ENCODE data around the gene CKAP4.

The CKAP4 gene

DNA sequence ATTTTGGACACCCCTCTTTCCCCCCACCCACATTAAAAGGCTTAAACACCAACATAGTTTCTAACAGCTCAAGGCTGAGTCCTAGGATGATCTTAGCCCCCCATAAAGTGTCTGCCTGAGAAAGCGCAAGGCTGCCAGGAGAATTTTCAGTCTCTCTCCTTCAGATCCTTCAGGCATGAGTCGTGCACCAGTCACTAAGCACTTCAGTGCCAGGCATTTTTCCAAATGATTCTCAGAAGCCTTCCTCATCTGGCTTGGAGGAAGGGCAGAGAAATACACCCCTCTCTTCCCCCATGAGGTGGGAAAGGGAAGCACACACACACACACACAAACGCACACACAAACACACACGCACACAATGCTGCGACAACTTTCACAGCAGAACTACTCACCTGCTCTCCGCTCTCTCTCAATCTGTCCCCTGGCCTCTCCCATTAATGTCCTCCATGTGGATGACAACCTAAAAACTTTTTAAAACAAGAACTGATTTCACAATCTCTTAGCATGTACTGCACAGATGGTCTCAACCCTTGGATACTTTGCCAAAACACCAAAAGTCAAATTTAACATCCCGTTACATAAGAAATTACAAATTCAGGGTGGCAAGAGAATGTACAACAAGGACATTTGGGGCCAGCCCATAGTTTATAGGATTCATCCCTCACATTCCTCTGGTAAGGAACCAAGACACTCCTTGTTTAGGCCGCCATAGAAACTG is 49.8 kb downstream of the CKAP4 start:
- no peak for TF ChIP-seq EZH2 (IDR thresholded peaks at IDR 0.05; ENCODE audit: borderline replicate concordance, low read length)
- TF ChIP-seq, protein P1, sequence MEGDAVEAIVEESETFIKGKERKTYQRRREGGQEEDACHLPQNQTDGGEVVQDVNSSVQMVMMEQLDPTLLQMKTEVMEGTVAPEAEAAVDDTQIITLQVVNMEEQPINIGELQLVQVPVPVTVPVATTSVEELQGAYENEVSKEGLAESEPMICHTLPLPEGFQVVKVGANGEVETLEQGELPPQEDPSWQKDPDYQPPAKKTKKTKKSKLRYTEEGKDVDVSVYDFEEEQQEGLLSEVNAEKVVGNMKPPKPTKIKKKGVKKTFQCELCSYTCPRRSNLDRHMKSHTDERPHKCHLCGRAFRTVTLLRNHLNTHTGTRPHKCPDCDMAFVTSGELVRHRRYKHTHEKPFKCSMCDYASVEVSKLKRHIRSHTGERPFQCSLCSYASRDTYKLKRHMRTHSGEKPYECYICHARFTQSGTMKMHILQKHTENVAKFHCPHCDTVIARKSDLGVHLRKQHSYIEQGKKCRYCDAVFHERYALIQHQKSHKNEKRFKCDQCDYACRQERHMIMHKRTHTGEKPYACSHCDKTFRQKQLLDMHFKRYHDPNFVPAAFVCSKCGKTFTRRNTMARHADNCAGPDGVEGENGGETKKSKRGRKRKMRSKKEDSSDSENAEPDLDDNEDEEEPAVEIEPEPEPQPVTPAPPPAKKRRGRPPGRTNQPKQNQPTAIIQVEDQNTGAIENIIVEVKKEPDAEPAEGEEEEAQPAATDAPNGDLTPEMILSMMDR (IDR thresholded peaks at IDR 0.05; ENCODE audit: low read length) = no peak
- no peak overlapping the region for H3K27ac ChIP-seq (ENCODE audit: low read depth, low read length, poor library complexity, severe bottlenecking)

GRCh38 chr12:106195621-106196027 is 52.2 kb downstream of the CKAP4 start:
- Histone ChIP-seq H3K9me3 (ENCODE audit: low read length) (no peaks in the 10 kb centered on the region), H4K20me1 (ENCODE audit: insufficient read depth, low read length) (no peaks in the 10 kb centered on the region), H3K4me3 (ENCODE audit: low read depth, low read length, poor library complexity, severe bottlenecking) (no peak overlapping the region), H3K27ac (ENCODE audit: low read depth, low read length, poor library complexity, severe bottlenecking) (no peak overlapping the region), H3K4me1 (ENCODE audit: insufficient read depth, low read length, severe bottlenecking) (no peaks in the 10 kb centered on the region), H3K4me2 (ENCODE audit: low read length) (no peak overlapping the region), H3K36me3 (ENCODE audit: insufficient read depth, low read length) (no peaks in the 10 kb centered on the region), H3K79me2 (ENCODE audit: insufficient read depth, low read length) (no peaks in the 10 kb centered on the region), H3K9me2 (ENCODE audit: low read depth, low read length) (no peaks in the 10 kb centered on the region), H3K27me3 (ENCODE audit: insufficient read depth, low read length) (no peaks in the 10 kb centered on the region), H3K9ac (ENCODE audit: low read length) (no peak overlapping the region), H3F3A (ENCODE audit: insufficient read depth, low read length) (no peaks in the 10 kb centered on the region), H2AFZ (ENCODE audit: low read length) (no peak overlapping the region)
- TF ChIP-seq EZH2 (IDR thresholded peaks at IDR 0.05; ENCODE audit: borderline replicate concordance, low read length) = no peak
- TF ChIP-seq, protein P1 (IDR thresholded peaks at IDR 0.05; ENCODE audit: low read length) = no peak

More for the DNA sequence above, 49.8 kb downstream of the CKAP4 start:
- H3K27me3 ChIP-seq (ENCODE audit: insufficient read depth, low read length) = no peaks in the 10 kb centered on the region
- no peak overlapping the region for H3K4me3 ChIP-seq (ENCODE audit: low read depth, low read length, poor library complexity, severe bottlenecking)
- no peaks in the 10 kb centered on the region for H3K36me3 ChIP-seq (ENCODE audit: insufficient read depth, low read length)
- H3F3A ChIP-seq (ENCODE audit: insufficient read depth, low read length) = no peaks in the 10 kb centered on the region
- no peak overlapping the region for H3K4me2 ChIP-seq (ENCODE audit: low read length)
- H3K9me2 ChIP-seq (ENCODE audit: low read depth, low read length) = no peaks in the 10 kb centered on the region
- H4K20me1 ChIP-seq (ENCODE audit: insufficient read depth, low read length) = no peaks in the 10 kb centered on the region
- H3K9ac ChIP-seq (ENCODE audit: low read length) = no peak overlapping the region
- H2AFZ ChIP-seq (ENCODE audit: low read length) = no peak overlapping the region
- no peaks in the 10 kb centered on the region for H3K4me1 ChIP-seq (ENCODE audit: insufficient read depth, low read length, severe bottlenecking)
- no peaks in the 10 kb centered on the region for H3K9me3 ChIP-seq (ENCODE audit: low read length)
- H3K79me2 ChIP-seq (ENCODE audit: insufficient read depth, low read length) = no peaks in the 10 kb centered on the region

DNA sequence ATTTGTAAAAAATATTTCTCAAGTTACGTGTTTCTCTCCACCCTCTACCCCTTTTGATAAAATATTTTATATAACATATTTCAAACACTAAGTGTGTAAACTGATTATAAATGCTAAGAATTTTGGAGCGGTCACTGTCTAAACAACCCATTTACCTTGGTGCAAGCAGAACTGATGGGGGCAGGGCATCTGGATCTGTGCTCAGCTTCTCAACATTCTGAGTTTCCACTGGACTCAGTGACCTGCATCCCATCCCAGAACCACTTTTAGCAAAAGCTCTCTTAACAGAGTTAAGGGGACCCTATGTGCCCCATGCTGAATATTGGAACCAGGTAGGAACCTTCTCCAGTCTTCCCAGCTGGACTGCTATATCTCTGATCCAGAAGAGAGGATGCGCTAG is 53.5 kb downstream of the CKAP4 start:
- Histone ChIP-seq H3K4me2 (ENCODE audit: low read length) (no peak overlapping the region), H3K9ac (ENCODE audit: low read length) (no peak overlapping the region)

More for the DNA sequence above, 53.5 kb downstream of the CKAP4 start:
- no peaks in the 10 kb centered on the region for H3K9me3 ChIP-seq (ENCODE audit: low read length)
- H3K79me2 ChIP-seq (ENCODE audit: insufficient read depth, low read length) = no peaks in the 10 kb centered on the region
- TF ChIP-seq EZH2 (IDR thresholded peaks at IDR 0.05; ENCODE audit: borderline replicate concordance, low read length) = no peak
- TF ChIP-seq, protein P1 (IDR thresholded peaks at IDR 0.05; ENCODE audit: low read length) = no peak
- no peaks in the 10 kb centered on the region for H3K36me3 ChIP-seq (ENCODE audit: insufficient read depth, low read length)
- H3F3A ChIP-seq (ENCODE audit: insufficient read depth, low read length) = no peaks in the 10 kb centered on the region
- H3K27me3 ChIP-seq (ENCODE audit: insufficient read depth, low read length) = no peaks in the 10 kb centered on the region
- no peak overlapping the region for H3K4me3 ChIP-seq (ENCODE audit: low read depth, low read length, poor library complexity, severe bottlenecking)
- H4K20me1 ChIP-seq (ENCODE audit: insufficient read depth, low read length) = no peaks in the 10 kb centered on the region
- no peak overlapping the region for H2AFZ ChIP-seq (ENCODE audit: low read length)
- no peak overlapping the region for H3K27ac ChIP-seq (ENCODE audit: low read depth, low read length, poor library complexity, severe bottlenecking)
- H3K9me2 ChIP-seq (ENCODE audit: low read depth, low read length) = no peaks in the 10 kb centered on the region
- no peaks in the 10 kb centered on the region for H3K4me1 ChIP-seq (ENCODE audit: insufficient read depth, low read length, severe bottlenecking)

Data from OCI-LY1 (cell line).